Hepatic stellate cell (primary cell): Measurements from ENCODE around the gene REEP6.
A peak's percentile ranks its signal among the peaks of the same experiment; 100 is the strongest.

Experiments used
- DNase-seq: peaks from one replicate; pipeline ENCODE4 v3.0.0; 2011; ENCODE audit warnings: low spot score

The REEP6 gene

DNA sequence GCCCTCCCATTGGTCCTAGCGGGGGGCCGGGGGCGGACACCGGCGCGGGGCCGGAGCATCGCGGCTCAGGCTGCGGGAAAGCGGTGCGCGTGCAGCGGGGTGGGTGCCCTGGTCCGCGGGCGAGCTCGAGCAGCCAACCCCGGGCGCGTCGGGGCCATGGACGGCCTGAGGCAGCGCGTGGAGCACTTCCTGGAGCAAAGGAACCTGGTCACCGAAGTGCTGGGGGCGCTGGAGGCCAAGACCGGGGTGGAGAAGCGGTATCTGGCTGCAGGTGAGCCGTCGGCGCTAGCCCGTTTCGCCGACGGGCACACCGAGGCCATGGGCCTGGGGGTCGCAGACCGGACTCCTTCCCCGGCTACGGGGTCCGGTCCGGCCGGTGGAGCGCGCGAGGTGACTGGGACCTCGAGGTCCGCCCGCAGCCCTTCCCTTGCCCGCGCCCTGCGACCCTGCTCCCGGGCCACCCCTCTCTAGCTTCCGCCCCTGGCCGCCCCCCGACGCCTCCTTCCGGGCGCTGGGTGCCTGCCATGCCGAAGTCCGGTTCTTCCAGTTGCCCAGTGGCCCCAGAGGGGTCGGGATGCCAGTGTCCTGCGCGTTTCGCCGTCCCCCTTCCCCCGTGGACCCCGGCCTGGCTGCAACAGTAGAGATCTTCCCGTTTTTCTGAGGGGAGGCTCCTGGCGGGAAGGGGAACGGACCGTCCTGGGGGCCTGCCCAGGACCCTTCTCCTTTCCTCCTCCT is at the start of gene REEP6:
TSS of gene REEP6 (plus strand) at position 68 of the 735 bp plus-strand sequence. CDS start at position 157, 89 bp downstream.
- no peak for DNase-seq

DNA sequence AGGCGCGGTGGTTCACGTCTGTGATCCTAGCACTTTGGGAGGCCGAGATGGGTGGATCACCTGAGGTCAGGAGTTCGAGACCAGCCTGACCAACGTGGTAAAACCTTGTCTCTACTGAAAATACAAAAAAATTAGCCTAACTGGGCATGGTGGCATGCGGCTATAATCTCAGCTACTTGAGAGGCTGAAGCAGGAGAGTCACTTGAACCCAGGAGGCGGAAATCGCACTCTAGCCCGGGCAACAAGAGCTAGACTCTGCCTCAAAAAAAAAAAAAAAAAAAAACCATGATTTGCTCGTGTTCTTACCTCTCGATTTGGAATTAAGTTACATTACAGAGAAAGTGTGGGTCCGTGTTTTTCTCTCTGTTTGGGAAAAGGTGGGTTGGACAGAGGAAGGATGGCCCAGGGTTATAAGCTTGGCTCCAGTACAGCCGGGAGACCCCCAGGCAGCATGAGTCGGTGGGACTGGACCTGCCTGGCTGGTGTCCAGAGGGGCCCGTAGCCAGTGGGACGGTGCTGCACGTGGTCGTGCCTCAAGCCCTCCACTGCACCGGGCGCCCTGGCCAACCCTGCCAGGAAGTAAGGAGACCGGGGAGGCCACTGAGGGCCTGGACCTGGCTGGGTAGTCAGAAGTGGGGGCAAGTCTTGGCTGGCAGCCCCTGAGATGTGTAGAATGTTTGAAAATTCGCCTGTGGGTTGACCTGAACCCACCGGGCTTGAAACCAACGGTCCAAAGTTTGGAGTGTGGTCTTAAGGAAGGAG is 49.1 kb upstream of the REEP6 start:
- no peak for DNase-seq

DNA sequence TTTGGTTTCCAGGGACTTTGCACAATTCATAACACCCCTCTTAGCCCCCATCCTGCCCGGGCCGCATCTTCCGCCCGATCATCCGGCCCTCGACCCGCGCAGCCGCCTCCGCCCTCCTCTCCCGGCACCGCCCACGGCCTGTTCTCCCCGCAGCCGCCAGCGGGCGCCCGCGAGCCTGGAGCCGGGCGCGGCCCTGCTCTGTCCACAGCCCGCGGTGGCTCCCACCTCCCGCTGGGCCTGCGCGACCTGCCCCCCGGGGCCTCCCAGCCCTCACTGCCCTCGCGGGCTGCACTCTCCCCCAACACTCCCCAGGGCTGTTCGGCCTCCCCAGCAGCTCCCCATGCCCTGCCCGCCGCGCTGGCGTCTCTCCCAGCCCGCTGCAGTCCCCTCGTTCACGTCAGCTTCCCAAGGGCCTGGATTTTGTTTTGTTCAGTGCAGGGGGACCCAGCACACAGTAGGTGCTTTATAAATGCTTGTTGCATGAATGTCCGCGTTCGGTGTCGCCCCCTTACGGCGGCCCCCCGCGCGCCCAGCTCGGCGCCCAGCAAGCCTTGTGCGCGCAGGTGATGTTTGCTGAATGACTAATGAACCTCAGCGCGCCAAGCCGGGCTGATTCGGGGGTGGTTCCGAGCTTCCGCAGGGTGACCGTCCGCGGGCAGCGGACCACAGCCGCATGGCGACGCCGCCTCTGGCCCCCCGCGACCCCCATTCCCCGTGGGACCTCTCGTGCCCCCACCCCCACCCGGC is 45.6 kb upstream of the REEP6 start:
- peak; percentile 91 for DNase-seq

DNA sequence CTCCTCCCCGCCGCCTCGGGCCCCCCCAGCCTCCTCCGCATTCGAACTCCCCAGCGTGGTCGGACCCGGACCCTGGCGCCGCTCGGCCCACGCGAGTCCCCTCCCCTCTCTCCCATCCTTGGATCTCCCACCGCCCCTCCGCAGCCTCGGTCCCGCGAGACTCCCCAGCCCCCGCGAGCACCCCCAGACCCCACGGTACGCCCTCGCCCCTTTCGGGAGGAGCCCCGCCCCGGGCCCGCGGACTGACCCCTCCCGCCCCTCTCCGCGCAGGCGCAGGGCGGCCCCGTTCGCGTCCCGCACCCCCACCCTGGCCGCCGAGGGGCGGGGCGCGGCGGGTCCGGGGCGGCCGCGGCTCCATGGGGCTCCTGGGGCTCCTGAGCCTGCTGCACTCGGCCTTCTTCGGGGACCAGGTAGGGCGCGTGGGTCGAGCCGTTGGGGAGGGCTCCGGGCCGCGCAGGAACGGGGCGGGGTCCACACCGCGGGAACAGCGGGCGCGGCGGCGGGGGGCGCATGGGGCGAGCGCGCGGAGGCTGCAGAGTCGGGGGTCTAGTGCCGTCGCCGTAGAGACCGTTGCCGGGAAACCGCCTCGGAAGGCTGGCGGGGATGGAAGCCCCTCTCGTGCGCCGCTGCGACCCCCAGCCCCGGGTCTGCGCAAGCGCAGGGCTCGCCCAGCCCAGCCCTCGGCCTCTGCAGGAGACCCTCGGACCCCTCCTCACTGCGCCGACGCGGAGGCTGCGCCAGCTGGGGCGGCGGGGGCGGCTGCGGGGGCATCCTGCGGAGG is 44.9 kb upstream of the REEP6 start:
- no peak for DNase-seq

DNA sequence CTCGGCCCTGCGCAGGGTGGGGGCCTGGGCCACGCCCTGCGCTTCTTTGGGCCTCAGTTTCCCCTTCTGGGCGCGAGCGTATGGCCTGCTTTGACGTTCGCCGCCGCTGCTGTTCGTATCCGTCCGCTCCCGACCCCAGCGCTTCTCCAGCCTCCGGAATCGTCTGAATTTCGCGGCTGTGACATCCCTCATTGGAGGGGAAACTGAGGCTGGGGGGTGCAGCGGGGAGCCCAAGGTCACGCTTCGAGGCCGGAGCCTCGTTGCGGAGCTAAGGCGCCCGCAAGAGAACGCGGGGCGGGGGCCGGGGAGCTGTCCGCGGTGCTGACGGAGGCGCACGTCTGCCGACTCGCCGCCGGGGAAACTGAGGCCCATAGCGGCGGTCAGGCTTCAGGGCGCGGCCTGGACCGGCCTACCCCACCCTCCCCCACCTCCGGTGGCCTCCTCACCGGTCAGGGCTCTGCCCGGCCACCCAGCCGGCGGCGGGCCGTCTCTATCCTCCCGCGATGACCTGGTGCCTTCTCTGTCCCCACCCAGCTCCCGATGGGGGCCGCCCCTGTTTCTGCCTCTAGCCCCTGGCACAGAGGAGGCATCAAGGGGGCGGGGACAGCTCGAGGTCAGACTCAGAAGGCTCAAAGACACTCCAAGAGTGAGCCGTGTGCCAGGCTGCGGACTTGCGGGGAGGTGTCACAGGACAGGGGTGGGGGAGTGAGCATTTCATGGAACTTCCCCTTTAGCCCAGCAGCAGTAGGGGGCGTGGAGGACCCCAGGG is 44.1 kb upstream of the REEP6 start:
- DNase-seq: peak; percentile 29

DNA sequence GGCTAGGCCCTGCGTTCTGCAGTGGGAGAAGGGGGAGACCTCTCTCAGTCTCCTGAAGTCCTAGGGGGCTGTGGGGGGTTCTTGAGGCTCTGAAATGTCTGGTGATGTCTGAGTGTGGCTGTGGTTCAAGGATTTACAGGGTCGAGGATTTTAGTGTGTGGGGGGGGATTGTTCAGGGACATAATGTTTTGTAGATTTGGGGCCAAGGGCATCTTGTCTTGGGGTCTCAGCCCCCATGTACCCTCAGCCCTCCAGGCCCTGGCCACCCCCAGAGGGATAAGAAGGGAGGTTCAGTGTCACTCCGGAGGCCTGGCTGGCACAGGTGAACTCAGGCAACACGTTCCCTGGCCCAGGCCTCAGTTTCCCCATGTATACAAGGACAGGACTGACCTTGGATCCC is 43.5 kb upstream of the REEP6 start:
- no peak for DNase-seq

DNA sequence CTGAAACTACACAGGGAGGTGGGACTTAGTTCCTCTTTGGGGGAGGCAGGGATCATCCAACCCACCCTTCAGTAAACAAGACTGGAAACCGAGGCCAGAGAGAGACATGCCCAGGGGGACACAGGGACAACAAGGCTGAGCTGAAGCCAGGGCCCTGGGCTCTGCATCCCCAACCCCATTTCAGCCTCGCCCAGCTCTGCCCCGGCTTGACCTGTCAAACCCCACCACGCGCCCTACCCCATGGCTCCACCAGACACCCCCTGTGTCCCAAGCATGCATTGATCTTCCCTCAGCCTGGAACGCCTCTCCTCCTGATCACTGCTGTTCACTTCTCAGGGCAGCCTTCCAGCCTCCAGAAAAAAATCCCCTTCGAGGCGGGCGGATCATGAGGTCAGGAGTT is 43.0 kb upstream of the REEP6 start:
- no peak for DNase-seq

DNA sequence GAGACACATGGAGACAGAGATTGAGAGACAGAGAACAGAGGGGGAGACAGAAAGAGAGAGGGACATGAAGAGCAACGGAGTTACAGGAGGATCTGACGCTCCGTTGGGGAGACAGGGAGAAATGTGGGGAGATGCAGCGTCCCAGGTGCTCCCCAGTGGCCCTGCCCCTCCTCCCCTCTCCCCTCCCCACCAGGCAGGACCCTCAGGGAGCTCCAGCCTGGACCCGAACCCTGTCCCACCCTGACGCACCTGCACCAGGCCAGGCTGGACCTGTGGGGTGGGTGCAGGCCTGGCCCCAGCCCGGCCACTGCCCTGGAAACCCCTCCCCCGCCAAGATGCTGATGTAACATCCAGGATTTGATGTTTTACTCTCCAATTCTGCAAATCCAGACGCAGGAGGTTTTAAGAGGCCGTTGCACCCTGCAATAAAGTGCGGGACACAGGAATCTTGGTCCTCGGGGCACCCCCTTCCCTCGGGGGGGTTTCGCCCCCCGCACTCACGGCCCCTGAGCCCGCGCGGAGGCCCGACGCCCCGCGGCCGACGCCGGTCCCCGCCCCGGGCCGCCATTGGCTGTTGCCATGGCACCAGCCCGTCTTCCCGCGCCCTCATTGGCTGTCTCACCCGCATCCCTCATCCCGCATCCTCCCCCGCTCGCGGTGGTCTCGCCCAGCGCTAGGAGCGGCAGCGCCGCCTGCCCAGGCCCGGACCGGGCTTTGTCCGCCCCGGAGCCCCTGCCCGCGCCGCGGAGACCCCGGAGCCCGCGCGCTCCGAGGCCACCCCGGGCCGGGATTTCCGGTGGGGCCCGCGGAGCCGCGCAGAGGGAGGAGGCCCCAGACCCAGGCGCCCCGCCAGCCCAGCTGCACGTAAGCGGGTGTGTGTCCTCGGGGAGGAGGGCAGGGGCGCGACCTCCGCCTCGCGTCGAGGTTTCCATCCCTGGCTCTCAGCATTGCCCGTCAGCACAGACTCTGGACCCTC is 41.2 kb upstream of the REEP6 start, which contains the start of gene APC2:
TSS of gene APC2 (plus strand) at position 655 of the 976 bp plus-strand sequence. CDS start 2,881 bp downstream, outside the sequence.
- DNase-seq: peak; percentile 95

DNA sequence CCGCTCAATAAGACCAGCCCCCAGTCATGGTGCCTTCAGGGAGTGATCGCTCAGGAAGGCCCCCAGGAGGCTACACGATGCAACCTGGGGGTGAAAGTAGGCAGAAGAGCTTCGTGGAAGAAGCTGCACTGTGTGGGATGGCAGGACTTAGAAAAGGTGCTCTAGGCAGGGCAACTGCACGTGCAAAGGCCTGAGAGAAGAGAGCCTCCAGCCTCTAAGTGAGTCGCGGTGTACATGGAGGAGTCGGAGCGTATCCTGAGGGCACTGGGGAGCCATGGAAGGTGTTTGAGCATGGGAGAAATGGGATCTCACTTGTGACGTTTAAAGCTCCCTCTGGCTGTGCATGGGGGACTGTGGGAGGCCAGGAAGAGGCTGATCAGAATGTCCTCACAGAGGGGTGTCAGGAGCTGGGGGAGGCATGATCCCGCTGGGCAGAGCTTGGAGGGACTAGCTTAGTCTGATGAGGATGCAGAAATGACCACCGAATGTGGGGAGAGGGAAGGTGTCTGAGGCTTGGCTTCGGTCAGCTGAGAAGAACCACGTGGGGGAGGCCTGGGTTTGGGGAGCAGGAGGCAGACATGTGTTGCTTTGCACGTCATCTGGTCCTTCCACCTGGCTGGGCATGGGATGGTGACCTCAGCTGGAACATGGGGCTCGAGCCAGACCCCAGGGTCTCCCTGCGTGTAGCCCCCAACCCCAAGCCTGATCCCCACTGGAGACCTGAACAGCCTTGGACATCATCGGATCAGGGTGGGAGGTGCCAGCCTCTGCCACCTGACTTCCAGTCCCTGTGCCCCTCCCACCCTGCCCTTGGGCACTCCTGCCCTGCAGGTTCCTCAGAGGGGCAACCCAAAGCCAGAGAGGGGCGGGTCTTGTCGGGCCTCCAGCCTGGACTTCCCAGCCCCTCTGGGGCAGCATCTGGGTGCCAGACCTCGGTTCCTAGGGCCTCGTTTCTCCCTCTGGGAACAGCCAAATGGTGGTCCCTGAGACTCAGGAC is 39.9 kb upstream of the REEP6 start:
- DNase-seq: no peak

DNA sequence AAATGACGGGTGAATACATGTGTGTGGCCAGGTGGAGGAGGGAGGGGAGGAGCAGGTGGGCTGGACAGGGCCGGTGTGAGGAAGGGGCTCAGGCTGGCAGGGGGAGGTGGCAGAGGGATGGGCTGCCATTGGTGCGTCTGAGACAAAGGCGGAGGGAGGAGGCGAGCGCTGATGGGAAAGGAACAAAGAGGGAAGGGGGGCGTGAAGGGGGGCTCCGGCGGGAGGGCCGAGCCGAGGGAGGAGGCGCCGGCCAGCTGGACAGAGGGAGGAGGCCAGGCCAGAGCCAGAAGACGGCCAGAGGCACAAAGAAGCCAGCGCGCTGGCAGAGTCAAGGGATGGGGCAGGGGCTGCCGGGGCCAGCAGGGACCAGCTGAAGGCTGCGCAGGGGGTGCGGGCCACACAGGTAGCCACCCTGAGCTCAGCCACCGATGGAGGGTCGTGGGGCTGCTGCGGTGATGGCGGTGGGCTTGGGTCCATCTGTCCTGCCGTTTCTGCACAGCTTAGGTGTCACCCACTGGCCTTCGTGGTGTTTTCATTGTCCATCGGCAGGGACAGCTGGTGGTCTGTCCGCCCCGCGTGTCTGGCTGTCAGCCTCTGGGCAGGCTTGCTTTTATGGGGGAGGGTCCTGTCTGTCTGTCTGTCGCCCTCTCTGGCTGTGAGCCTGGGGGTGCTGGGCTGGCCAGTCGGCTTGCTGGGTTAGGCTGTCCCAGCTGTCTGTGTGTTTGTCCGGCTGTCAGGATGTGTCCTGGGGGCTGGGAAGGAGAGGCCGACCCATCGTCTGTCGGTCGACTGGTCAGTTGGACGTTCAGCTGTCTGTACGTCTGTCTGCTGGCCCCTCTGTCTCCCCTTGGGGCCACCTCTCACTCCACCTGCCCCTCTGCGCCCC is 38.8 kb upstream of the REEP6 start:
- no peak for DNase-seq

DNA sequence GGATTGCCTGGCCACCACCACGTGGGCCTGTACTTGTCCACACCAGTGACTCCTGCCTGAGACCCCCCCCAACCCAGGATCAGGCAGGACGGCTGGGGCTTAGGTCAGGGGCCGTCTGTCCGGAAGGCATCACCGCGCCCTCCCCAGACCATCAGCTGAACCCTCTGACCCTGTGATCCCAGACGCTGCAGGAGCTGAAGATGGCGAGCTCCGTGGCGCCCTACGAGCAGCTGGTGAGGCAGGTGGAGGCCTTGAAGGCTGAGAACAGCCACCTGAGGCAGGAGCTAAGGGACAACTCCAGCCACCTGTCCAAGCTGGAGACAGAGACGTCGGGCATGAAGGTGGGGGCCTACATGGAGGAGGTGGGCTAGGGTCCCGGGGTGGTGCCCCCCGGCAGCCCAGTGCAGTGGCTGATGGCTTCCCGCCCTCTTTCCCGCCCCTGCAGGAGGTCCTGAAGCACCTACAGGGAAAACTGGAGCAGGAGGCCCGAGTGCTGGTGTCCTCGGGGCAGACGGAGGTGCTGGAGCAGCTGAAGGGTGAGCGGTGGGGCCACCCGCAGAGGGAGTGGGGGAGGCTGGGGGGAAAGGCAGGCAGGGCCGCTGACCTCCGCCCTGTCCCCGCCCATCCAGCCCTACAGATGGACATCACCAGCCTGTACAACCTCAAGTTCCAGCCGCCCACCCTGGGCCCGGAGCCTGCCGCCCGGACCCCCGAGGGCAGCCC is 38.0 kb upstream of the REEP6 start:
- DNase-seq: no peak

DNA sequence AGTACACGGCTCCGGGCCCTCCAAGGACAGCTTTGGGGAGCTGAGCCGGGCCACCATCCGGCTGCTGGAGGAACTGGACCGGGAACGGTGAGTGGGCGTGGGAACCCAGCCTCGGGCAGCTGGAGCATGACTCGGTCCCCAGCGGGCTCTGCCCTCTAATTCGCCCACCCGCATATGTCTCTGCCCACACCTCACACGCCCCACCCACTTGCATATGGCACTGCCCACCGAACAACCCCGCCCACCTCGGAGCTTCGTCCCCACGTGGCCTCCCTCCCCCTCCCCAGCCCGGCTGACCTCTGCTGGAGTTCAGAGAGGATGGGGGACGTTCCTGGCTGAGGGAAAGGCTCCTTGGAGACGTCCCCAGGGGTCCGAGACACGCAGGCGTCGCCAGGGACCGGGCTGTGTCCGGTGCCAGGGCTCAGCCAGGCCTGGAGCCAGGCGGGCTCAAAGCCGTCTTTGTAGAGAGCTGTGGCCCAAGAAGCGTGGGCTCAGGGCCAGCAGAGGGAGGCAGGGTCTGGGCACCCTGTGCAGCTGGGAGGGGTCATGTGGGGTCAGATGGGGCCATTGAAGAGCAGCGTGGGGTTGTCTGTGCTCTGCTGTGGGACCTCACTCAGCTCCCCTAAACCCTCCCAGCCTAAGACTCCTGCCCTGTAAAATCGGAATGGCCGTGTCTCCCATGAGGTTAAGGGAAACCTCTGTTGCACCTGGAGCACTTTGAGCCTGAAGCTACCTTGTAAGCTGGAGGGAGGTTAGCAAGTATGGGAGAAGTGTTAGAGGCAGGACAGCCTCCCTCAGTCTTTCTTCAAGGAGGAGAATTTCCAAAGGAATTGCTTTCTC is 37.2 kb upstream of the REEP6 start:
- peak; percentile 75 for DNase-seq

DNA sequence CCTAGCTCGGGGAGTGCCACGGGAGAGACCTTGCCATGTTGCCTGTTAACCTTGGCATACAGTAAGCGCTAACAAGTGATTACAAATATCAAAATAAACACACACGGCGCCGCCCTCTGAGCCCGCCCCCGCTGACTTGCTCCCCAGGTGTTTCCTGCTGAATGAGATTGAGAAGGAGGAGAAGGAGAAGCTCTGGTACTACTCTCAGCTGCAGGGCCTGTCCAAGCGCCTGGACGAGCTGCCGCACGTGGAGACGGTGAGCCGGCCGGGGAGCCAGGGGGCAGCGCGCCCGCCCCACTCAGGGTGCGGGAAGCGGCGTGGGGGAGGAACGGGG is 36.0 kb upstream of the REEP6 start:
- no peak for DNase-seq

DNA sequence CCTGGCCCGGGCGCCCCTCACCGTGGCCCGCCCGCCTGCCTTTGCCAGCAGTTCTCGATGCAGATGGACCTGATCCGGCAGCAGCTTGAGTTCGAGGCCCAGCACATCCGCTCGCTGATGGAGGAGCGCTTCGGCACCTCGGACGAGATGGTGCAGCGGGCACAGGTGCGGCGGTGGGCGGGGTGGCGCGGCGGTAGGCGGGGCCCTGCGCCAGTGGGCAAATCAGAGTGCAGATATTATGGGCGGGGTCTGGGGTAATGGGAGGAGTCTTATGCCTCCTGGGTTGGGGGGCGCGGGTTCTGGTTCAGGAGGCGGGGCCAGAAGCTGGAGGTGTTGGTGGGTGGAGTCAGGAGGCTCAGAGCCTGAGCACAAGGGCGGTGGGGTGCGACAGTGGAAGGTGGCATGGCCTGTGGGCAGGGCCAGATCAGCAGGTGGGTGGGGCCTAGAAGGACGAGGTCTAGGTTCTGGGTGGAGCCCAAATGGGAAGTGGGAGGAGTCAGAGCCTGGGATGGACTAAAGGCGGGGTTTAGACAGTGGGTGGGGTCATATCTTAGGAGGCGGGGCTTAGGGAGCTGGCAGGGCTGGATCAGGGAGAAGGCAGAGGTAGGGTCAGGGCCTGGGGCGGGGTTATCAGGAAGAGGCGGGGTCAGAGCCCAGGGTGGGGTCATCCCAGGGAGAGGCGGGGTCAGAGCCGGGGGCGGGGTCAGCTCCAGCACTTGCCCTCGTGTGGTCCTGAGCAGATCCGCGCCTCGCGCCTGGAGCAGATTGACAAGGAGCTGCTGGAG is 35.5 kb upstream of the REEP6 start:
- DNase-seq: peak; percentile 80
